Measurements from ENCODE around the gene SUCO.

SUCO gene

GRCh38 chr1:172537827-172538391 lies 5.0 kb downstream of the SUCO start:
- TF ChIP-seq, protein P1, sequence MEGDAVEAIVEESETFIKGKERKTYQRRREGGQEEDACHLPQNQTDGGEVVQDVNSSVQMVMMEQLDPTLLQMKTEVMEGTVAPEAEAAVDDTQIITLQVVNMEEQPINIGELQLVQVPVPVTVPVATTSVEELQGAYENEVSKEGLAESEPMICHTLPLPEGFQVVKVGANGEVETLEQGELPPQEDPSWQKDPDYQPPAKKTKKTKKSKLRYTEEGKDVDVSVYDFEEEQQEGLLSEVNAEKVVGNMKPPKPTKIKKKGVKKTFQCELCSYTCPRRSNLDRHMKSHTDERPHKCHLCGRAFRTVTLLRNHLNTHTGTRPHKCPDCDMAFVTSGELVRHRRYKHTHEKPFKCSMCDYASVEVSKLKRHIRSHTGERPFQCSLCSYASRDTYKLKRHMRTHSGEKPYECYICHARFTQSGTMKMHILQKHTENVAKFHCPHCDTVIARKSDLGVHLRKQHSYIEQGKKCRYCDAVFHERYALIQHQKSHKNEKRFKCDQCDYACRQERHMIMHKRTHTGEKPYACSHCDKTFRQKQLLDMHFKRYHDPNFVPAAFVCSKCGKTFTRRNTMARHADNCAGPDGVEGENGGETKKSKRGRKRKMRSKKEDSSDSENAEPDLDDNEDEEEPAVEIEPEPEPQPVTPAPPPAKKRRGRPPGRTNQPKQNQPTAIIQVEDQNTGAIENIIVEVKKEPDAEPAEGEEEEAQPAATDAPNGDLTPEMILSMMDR (IDR thresholded peaks at IDR 0.05; ENCODE audit: control insufficient read depth, insufficient read depth, low read depth, low read length, missing control alignments) = no peak
- H3K4me3 ChIP-seq (ENCODE audit: control insufficient read depth, low read depth, low read length) = no peak overlapping the region
- no peak for DNase-seq (ENCODE audit: low read depth)

DNA sequence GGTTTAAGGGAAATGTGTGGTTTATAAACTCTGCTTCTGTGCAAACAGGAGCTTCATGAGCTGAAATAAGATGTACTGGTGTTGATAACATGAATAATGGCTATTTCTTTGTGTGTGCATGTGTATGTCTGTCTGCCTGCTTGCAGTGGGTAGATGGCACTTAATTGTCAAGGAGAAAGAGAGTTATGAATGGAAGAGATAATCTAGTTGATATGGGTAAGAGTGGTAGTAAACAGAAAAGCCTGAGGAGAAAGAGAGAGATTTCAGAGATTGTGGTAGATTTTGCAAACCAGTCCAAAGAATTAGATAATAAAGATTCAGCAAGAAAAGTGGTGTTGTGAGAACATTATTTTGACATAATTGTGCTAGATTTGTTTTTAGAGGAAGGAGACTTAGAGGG lies 7.7 kb downstream of the SUCO start:
- no peak for DNase-seq (ENCODE audit: low read depth)

GRCh38 chr1:172544481-172545104 lies 11.6 kb downstream of the SUCO start:
- DNase-seq (ENCODE audit: low read depth) = no peak
- TF ChIP-seq, protein P1 (IDR thresholded peaks at IDR 0.05; ENCODE audit: control insufficient read depth, insufficient read depth, low read depth, low read length, missing control alignments) = no peak
- no peak overlapping the region for H3K4me3 ChIP-seq (ENCODE audit: control insufficient read depth, low read depth, low read length)

More for the DNA sequence above, 7.7 kb downstream of the SUCO start:
- no peak overlapping the region for H3K4me3 ChIP-seq (ENCODE audit: control insufficient read depth, low read depth, low read length)
- TF ChIP-seq, protein P1 (IDR thresholded peaks at IDR 0.05; ENCODE audit: control insufficient read depth, insufficient read depth, low read depth, low read length, missing control alignments) = no peak

- DNase-seq (ENCODE audit: low read depth) = no peak
- no peak overlapping the region for H3K4me3 ChIP-seq (ENCODE audit: control insufficient read depth, low read depth, low read length)
- TF ChIP-seq, protein P1 (IDR thresholded peaks at IDR 0.05; ENCODE audit: control insufficient read depth, insufficient read depth, low read depth, low read length, missing control alignments) = no peak
Measured at GRCh38 chr1:172545396-172546004, 12.6 kb downstream of the SUCO start.

- no peak overlapping the region for H3K4me3 ChIP-seq (ENCODE audit: control insufficient read depth, low read depth, low read length)
- no peak for DNase-seq (ENCODE audit: low read depth)
- TF ChIP-seq, protein P1 (IDR thresholded peaks at IDR 0.05; ENCODE audit: control insufficient read depth, insufficient read depth, low read depth, low read length, missing control alignments) = no peak
Measured at GRCh38 chr1:172547071-172547470, 14.1 kb downstream of the SUCO start.

DNA sequence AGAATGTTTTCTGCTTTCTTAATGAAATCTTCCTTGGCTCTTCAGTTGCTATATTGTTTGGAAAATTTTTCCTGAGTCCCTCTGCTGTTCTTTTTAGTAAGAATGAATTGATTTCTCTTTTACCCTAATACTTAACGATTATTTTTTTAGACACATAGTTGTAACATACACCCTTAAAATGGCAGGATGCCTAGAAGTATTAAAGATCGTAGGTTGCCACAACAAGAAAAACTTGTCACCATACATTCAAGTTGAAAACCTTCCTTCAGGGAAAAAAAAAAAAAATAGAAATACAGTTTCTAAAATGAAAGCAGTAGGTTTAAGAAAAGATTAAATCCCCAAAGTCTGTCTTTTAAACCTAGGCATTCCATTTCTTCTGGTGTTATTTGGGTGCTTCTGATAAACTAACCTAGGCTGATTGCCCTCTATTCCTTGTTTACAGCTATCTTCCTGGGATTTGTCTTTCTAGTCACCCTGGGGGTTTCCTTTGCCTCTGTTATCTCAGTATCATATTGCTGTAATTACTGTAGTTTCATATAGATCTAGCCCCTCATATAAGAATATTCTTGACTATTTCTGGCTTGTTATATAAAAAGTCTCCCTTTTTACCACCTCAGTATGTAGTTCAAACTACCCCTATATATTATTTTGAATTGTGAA lies 16.8 kb downstream of the SUCO start:
- TF ChIP-seq, protein P1 (IDR thresholded peaks at IDR 0.05; ENCODE audit: control insufficient read depth, insufficient read depth, low read depth, low read length, missing control alignments) = no peak
- no peak for DNase-seq (ENCODE audit: low read depth)
- H3K4me3 ChIP-seq (ENCODE audit: control insufficient read depth, low read depth, low read length) = no peak overlapping the region
